Endodermal cell (in vitro differentiated cells): ENCODE data around the gene ECSIT. TPM values are rescaled to one million over a fixed set of nuclear protein-coding genes. Genes with fewer than 3 reads are reported as not detected.
"Not testable (repeated sequence)": the region's sequence is repeated elsewhere in the genome, so short reads cannot be mapped to it uniquely, and the experiment has no call there.

Experiments
- DNase-seq: peaks from one replicate; pipeline ENCODE4 v3.0.0-alpha.2; 2017
- H3K27ac ChIP-seq: 2 replicates; pipeline ENCODE4 v1.5.1; 2013; ENCODE audit warnings: mild to moderate bottlenecking, low read depth, low read length, moderate library complexity
- H3K27me3 ChIP-seq: 2 replicates; pipeline ENCODE4 v1.6.1; 2013; ENCODE audit warnings: mild to moderate bottlenecking, low read length, moderate library complexity; ENCODE audit not compliant: insufficient read depth, control insufficient read depth, poor library complexity, severe bottlenecking
- H3K36me3 ChIP-seq: 2 replicates; pipeline ENCODE4 v1.7.0; 2013; ENCODE audit warnings: mild to moderate bottlenecking, low read length, moderate library complexity; ENCODE audit not compliant: control insufficient read depth, insufficient read depth
- H3K4me1 ChIP-seq: one replicate; pipeline ENCODE4 v1.7.0; 2013; ENCODE audit warnings: low read length; ENCODE audit not compliant: control insufficient read depth, insufficient read depth
- H3K4me3 ChIP-seq: 2 replicates; pipeline ENCODE4 v1.5.1; 2013; ENCODE audit warnings: mild to moderate bottlenecking, low read length, moderate library complexity
- H3K9ac ChIP-seq: 2 replicates; pipeline ENCODE4 v1.6.1; 2013; ENCODE audit warnings: mild to moderate bottlenecking, low read length, moderate library complexity; ENCODE audit not compliant: poor library complexity, severe bottlenecking; ENCODE audit errors: extremely low read depth
- H3K9me3 ChIP-seq: 2 replicates; pipeline ENCODE4 v1.6.1; 2013; ENCODE audit warnings: mild to moderate bottlenecking, low read length, moderate library complexity; ENCODE audit not compliant: control insufficient read depth
- H3K27ac Mint-ChIP-seq: 2 replicates; pipeline ENCODE4 v1.8.0; 2020; ENCODE audit warnings: mixed read lengths
- H3K27me3 Mint-ChIP-seq: 2 replicates; pipeline ENCODE4 v1.8.0; 2021; ENCODE audit warnings: mild to moderate bottlenecking, mixed read lengths; ENCODE audit not compliant: insufficient read depth
- H3K36me3 Mint-ChIP-seq: 2 replicates; pipeline ENCODE4 v1.8.0; 2020; ENCODE audit warnings: low read depth, mixed read lengths
- H3K4me1 Mint-ChIP-seq: 2 replicates; pipeline ENCODE4 v1.8.0; 2020; ENCODE audit warnings: mixed read lengths
- H3K4me3 Mint-ChIP-seq: 2 replicates; pipeline ENCODE4 v1.8.0; 2020; ENCODE audit warnings: mild to moderate bottlenecking, moderate library complexity, mixed read lengths
- H3K9me3 Mint-ChIP-seq: 2 replicates; pipeline ENCODE4 v1.8.0; 2020; ENCODE audit warnings: mild to moderate bottlenecking, mixed read lengths
- WGBS, 2 experiments: methylation state at CpG; one replicate each; pipeline versions ENCODE4 v1.1.5 to v1.1.7; 2013; ENCODE audit warnings: missing lambda C conversion rate in 2 of 2, mixed read lengths in 1 of 2; ENCODE audit not compliant: insufficient coverage in 1 of 2, insufficient read length in 1 of 2; 5-methylcytosine and 5-hydroxymethylcytosine counted together
- total RNA-seq, 2 donors: library from RNA; stranded (reverse); fragmentation: NEBNext Ultra II Directional in 1 of 2; extraction: Animal tissue kit (Norgen Biotek cat#: 25700) in 1 of 2; gene quantifications; 2 replicates in 1 of 2; 3 replicates in 1 of 2; pipeline ENCODE4 v1.2.1, GENCODE V29; 2021
- TF ChIP-seq, protein P1 (sequence below): fragments of 200-600 bp; sonication (generic); conservative IDR thresholded peaks from 2 replicates; pipeline ENCODE4 v1.5.0; 2021; ENCODE audit warnings: antibody characterized with exemption, mild to moderate bottlenecking

The ECSIT gene
- total RNA-seq, 2 donors from 2014 or later = 24.7 to 26.2 TPM

DNA sequence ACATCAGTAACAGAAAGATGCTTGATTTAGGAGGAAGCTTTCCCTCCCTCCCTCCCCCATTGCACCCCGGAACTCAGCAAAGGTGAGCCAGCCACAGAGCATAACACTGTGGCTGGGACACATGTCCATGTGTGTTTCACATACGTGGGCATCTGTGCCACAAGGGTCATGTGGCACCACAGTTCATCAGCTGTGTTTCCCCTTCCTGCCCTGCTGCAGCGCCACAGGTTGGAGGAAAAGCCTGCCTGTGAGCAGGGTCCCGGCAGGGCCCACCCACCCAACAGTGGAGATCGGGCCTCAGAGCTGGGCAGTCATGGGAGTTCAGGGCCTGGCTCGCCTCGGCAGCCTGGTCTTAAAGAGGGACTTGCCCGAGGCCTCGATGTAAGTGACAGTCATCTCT is 45.8 kb upstream of the ECSIT start:
- H3K4me1 Mint-ChIP-seq = no peaks in the 10 kb centered on the region
- H3K4me1 ChIP-seq = no peaks in the 10 kb centered on the region
- no peak overlapping the region for H3K27ac Mint-ChIP-seq
- H3K27me3 Mint-ChIP-seq = peaks cover 16% of the 10 kb centered on the region
- no peak overlapping the region for H3K4me3 Mint-ChIP-seq
- no peaks in the 10 kb centered on the region for H3K36me3 ChIP-seq
- H3K9me3 ChIP-seq = no peaks in the 10 kb centered on the region
- H3K27me3 ChIP-seq = no peaks in the 10 kb centered on the region
- no peak for DNase-seq
- TF ChIP-seq, protein P1, sequence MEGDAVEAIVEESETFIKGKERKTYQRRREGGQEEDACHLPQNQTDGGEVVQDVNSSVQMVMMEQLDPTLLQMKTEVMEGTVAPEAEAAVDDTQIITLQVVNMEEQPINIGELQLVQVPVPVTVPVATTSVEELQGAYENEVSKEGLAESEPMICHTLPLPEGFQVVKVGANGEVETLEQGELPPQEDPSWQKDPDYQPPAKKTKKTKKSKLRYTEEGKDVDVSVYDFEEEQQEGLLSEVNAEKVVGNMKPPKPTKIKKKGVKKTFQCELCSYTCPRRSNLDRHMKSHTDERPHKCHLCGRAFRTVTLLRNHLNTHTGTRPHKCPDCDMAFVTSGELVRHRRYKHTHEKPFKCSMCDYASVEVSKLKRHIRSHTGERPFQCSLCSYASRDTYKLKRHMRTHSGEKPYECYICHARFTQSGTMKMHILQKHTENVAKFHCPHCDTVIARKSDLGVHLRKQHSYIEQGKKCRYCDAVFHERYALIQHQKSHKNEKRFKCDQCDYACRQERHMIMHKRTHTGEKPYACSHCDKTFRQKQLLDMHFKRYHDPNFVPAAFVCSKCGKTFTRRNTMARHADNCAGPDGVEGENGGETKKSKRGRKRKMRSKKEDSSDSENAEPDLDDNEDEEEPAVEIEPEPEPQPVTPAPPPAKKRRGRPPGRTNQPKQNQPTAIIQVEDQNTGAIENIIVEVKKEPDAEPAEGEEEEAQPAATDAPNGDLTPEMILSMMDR = no peak
- no peaks in the 10 kb centered on the region for H3K36me3 Mint-ChIP-seq
- no peak overlapping the region for H3K4me3 ChIP-seq
- WGBS, 2 experiments = 92 to 93% methylated on average over 7 to 9 of the region's 9 CpGs
- no peak overlapping the region for H3K9ac ChIP-seq
- no peak overlapping the region for H3K27ac ChIP-seq
- peaks cover 5% of the 10 kb centered on the region for H3K9me3 Mint-ChIP-seq

DNA sequence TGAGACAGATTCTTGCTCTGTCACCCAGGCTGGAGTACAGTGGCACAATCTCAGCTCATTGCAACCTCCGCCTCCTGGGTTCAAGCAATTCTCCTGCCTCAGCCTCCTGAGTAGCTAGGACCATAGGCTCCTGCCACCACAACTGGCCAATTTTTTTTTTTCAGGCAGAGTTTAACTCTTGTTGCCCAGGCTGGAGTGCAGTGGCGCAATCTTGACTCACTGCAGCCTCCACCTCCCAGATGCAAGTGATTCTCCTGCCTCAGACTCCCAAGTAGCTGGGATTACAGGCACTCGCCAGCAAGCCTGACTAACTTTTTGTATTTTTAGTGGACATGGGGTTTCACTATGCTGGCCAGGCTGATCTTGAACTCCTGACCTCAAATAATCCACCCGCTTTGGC is 44.8 kb upstream of the ECSIT start:
- WGBS, 2 experiments = 77 to 83% methylated on average over 3 to 4 of the region's 4 CpGs

DNA sequence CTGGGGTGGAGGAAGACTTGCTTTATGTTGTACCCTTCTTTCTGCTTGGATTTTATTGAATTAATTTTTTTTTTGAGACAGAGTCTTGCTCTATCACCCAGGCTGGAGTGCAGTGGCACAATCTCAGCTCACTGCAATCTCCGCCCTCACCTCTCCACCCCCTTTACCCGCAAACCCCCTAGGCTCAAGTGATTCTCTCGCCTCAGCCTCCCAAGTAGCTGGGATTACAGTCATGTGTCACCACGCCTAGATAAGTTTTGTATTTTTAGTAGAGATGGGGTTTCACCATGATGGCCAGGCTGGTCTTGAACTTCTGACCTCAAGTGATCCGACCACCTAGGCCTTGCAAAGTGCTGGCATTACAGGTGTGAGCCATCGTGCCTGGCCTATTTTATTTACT is 44.4 kb upstream of the ECSIT start:
- not testable (repeated sequence) for H3K9me3 ChIP-seq, H3K27ac Mint-ChIP-seq, H3K4me1 Mint-ChIP-seq, DNase-seq, H3K27me3 Mint-ChIP-seq, H3K4me3 Mint-ChIP-seq, H3K36me3 ChIP-seq, H3K4me3 ChIP-seq, H3K27ac ChIP-seq, H3K9ac ChIP-seq, H3K27me3 ChIP-seq, H3K9me3 Mint-ChIP-seq, H3K36me3 Mint-ChIP-seq, H3K4me1 ChIP-seq
- WGBS, 2 experiments = 94 to 100% methylated on average over 3 to 6 of the region's 6 CpGs

More for the DNA sequence above, 44.8 kb upstream of the ECSIT start:
- H3K4me1 ChIP-seq, H3K4me3 ChIP-seq, H3K27me3 ChIP-seq, H3K27ac Mint-ChIP-seq, H3K9me3 Mint-ChIP-seq, DNase-seq, H3K4me1 Mint-ChIP-seq, H3K36me3 ChIP-seq, H3K36me3 Mint-ChIP-seq, H3K9me3 ChIP-seq, H3K27ac ChIP-seq, H3K27me3 Mint-ChIP-seq, H3K4me3 Mint-ChIP-seq, H3K9ac ChIP-seq: not testable (repeated sequence)

DNA sequence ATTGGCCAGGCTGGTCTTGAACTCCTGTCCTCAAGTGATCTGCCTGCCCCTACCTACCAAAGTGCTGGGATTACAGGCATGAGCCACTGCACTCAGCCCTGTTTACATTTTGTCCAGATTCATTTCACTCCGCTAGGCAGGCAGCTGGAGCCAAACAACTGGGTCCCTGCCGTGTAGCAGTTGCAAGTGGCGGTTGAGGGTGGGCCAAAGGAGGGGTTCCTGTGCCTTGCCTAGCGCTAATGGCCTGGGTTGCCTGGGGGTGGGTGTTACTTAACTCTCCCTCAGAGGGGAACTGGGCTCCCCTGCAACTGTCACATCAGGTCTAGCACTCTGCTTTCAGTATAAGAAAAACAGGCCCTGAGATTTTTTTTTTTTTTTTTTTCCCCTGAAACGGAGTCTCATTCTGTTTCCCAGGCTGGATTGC is 41.1 kb upstream of the ECSIT start:
- DNase-seq = no peak
- H3K36me3 Mint-ChIP-seq = no peaks in the 10 kb centered on the region
- Histone ChIP-seq H3K4me3 (no peak overlapping the region), H3K9me3 (no peaks in the 10 kb centered on the region), H3K27me3 (no peaks in the 10 kb centered on the region), H3K36me3 (no peaks in the 10 kb centered on the region), H3K9ac (no peak overlapping the region), H3K27ac (no peak overlapping the region), H3K4me1 (no peaks in the 10 kb centered on the region)
- TF ChIP-seq, protein P1 = no peak
- H3K4me1 Mint-ChIP-seq = no peaks in the 10 kb centered on the region
- H3K27me3 Mint-ChIP-seq = no peaks in the 10 kb centered on the region
- H3K9me3 Mint-ChIP-seq = no peaks in the 10 kb centered on the region
- 84% methylated on average over 5 of the region's 5 CpGs; no CpG with 5 or more reads in 1 of the 2 experiments for WGBS, 2 experiments
- no peak overlapping the region for H3K27ac Mint-ChIP-seq
- no peak overlapping the region for H3K4me3 Mint-ChIP-seq
